A549 (cell line): ENCODE results near the gene SLC22A23. TPM values are rescaled to one million over a fixed set of nuclear protein-coding genes. Genes with fewer than 3 reads are reported as not detected.

Experiments used
- ATAC-seq, 2 experiments: fragments of 200-7000 bp in 1 of 2; fragments of >200 bp in 1 of 2; cut with Nextera tagmentation in 1 of 2; cut with Tn5 transposase in 1 of 2; 3 replicates each; pipeline versions ENCODE4 v1.8.0 to v1.9.1; 2018 to 2020; ENCODE audit warnings: mild to moderate bottlenecking in 1 of 2, moderate library complexity in 1 of 2
- CTCF ChIA-PET: fragments of 300-600 bp; sonication (Branson Sonifier 250); formaldehyde crosslinking; extraction: SDS; loops from one replicate; lab custom pipeline; 2021; ENCODE audit warnings: antibody characterized with exemption, inconsistent platforms; lab: Yijun Ruan, JAX
- POLR2A ChIA-PET: fragments of 350-600 bp; formaldehyde crosslinking; extraction: SDS; loops from one replicate; lab custom pipeline; 2021; ENCODE audit warnings: antibody characterized with exemption, inconsistent platforms; lab: Yijun Ruan, JAX
- DNase-seq, 2 experiments: peaks; one replicate each; pipeline versions ENCODE4 v3.0.0 to v3.0.0-alpha.2; 2011 to 2016; ENCODE audit warnings: low read depth in 1 of 2, low spot score in 1 of 2
- FAIRE-seq: peaks from 2 replicates; lab custom pipeline; 2011; peaks lifted over from hg19 to GRCh38; lab: Jason Lieb, UNC
- H3K27ac ChIP-seq, 2 experiments: fragments of >200 bp; sonication (Bioruptor Twin); formaldehyde crosslinking; 3 replicates each; pipeline ENCODE4 v1.5.1; 2016 to 2017
- H3K4me1 ChIP-seq: fragments of >200 bp; sonication (Bioruptor Twin); formaldehyde crosslinking; 3 replicates; pipeline ENCODE4 v1.6.1; 2016
- H3K4me2 ChIP-seq: fragments of >200 bp; sonication (Bioruptor Twin); formaldehyde crosslinking; 3 replicates; pipeline ENCODE4 v1.6.1; 2016
- H3K4me3 ChIP-seq: fragments of >200 bp; sonication (Bioruptor Twin); formaldehyde crosslinking; 3 replicates; pipeline ENCODE4 v1.5.1; 2016
- H3K9me3 ChIP-seq: fragments of >200 bp; sonication (Bioruptor Twin); formaldehyde crosslinking; 3 replicates; pipeline ENCODE4 v1.6.1; 2016
- CHD2 ChIP-seq: fragments of 150-350 bp; IDR thresholded peaks from 2 replicates; pipeline ENCODE4 v1.6.1; 2014; ENCODE audit warnings: low read length; ENCODE audit not compliant: partially characterized antibody
- CTCF ChIP-seq: fragments of >200 bp; sonication (Bioruptor Twin); formaldehyde crosslinking; IDR thresholded peaks from 3 replicates; pipeline ENCODE4 v1.5.1; 2016
- E2F6 ChIP-seq: IDR thresholded peaks from 2 replicates; pipeline ENCODE4 v1.6.1; 2012; ENCODE audit warnings: low read depth, borderline replicate concordance
- ELK1 ChIP-seq: fragments of 150-350 bp; IDR thresholded peaks from 2 replicates; pipeline ENCODE4 v1.6.1; 2014; ENCODE audit warnings: low read depth, mild to moderate bottlenecking, low read length
- FOSB ChIP-seq: fragments of 250-450 bp; sonication (Bioruptor Pico); IDR thresholded peaks from 2 replicates; pipeline ENCODE4 v1.5.0; 2020; ENCODE audit warnings: mild to moderate bottlenecking, moderate library complexity
- FOSL2 ChIP-seq, 2 experiments: fragments of 450-650 bp in 1 of 2; fragments of >200 bp in 1 of 2; sonication (Bioruptor Twin) in 1 of 2; formaldehyde crosslinking; IDR thresholded peaks; 2 replicates each; pipeline versions ENCODE4 v1.5.0 to v1.6.1; 2016 to 2020; ENCODE audit warnings: mild to moderate bottlenecking in 1 of 2, moderate library complexity in 1 of 2
- FOXS1 ChIP-seq: fragments of 250-450 bp; sonication (Bioruptor Pico); IDR thresholded peaks from 2 replicates; pipeline ENCODE4 v1.5.0; 2020; ENCODE audit warnings: mild to moderate bottlenecking, moderate library complexity
- HEYL ChIP-seq: fragments of 250-450 bp; sonication (Bioruptor Pico); IDR thresholded peaks from 2 replicates; pipeline ENCODE4 v1.8.0; 2021; ENCODE audit warnings: mild to moderate bottlenecking, moderate library complexity
- JUNB ChIP-seq: fragments of >200 bp; sonication (Bioruptor Twin); formaldehyde crosslinking; IDR thresholded peaks from 2 replicates; pipeline ENCODE4 v1.6.1; 2016
- KDM5A ChIP-seq: fragments of 200-600 bp; sonication (generic); IDR thresholded peaks from 2 replicates; pipeline ENCODE4 v1.6.1; 2016; ENCODE audit warnings: antibody characterized with exemption, mild to moderate bottlenecking
- MAFK ChIP-seq: fragments of 450-650 bp; IDR thresholded peaks from 2 replicates; pipeline ENCODE4 v1.6.1; 2014; ENCODE audit not compliant: partially characterized antibody
- POLR2AphosphoS2 ChIP-seq: conservative IDR thresholded peaks from 2 replicates; pipeline ENCODE4 v1.6.1; 2012; ENCODE audit warnings: low read length, improper control_type of control experiment, inconsistent platforms
- RARB ChIP-seq: fragments of 250-450 bp; sonication (Bioruptor Pico); IDR thresholded peaks from 2 replicates; pipeline ENCODE4 v1.8.0; 2021; ENCODE audit warnings: mild to moderate bottlenecking, moderate library complexity
- RFX5 ChIP-seq: fragments of 450-650 bp; IDR thresholded peaks from 2 replicates; pipeline ENCODE4 v1.7.1; 2014; ENCODE audit warnings: antibody characterized with exemption, mild to moderate bottlenecking, moderate library complexity
- SREBF2 ChIP-seq: fragments of 450-650 bp; IDR thresholded peaks from 2 replicates; pipeline ENCODE4 v1.6.1; 2014; ENCODE audit warnings: mild to moderate bottlenecking, moderate library complexity
- TFCP2L1 ChIP-seq: fragments of 250-450 bp; sonication (Bioruptor Pico); IDR thresholded peaks from 2 replicates; pipeline ENCODE4 v1.5.0; 2021; ENCODE audit warnings: mild to moderate bottlenecking
- ZSCAN20 ChIP-seq: fragments of 250-450 bp; sonication (Bioruptor Pico); IDR thresholded peaks from 2 replicates; pipeline ENCODE4 v1.8.0; 2022; ENCODE audit warnings: mild to moderate bottlenecking, moderate library complexity
- WGBS: methylation state at CpG from one replicate; pipeline ENCODE4 v1.1.6; 2017; ENCODE audit errors: missing lambda C conversion rate; 5-methylcytosine and 5-hydroxymethylcytosine counted together
- polyA plus RNA-seq, 4 experiments: library from polyadenylated mRNA; depleted of rRNA in 3 of 4; stranded (reverse); fragments of >200 nt; fragmentation: RNase III in 1 of 4; extraction: RNeasy Plus Mini Kit Qiagen cat#74134 plus additional on column Dnase treatment in 1 of 4; gene quantifications; 2 replicates in 3 of 4; 3 replicates in 1 of 4; pipeline ENCODE4 v1.2.3, GENCODE V29; 2011 to 2017

The SLC22A23 gene
- polyA plus RNA-seq, 2 of the 4 experiments (the other 2 are of a cell fraction): 4.4 to 6.2 TPM

- no peak for TF ChIP-seq ELK1
- TF ChIP-seq SREBF2: no peak
- no peak for TF ChIP-seq TFCP2L1 (CRISPR knock-in tag)
- TF ChIP-seq JUNB: no peak
These were observed 105.7 kb downstream of the SLC22A23 start (continued) for GRCh38 chr6:3351105-3351676.

GRCh38 chr6:3350252-3350796 is 106.5 kb downstream of the SLC22A23 start:
- Histone ChIP-seq H3K4me3 (no peak overlapping the region), H3K4me1 (peaks cover 10% of the 10 kb centered on the region), H3K9me3 (no peaks in the 10 kb centered on the region), H3K27ac (no peak overlapping the region), H3K4me2 (no peak overlapping the region)
- 94% methylated on average over 8 of the region's 8 CpGs for WGBS
- ATAC-seq (no peak), FAIRE-seq (no peak), DNase-seq (no peak)
- TF ChIP-seq FOSB (CRISPR knock-in tag) (no peak), CHD2 (no peak), POLR2AphosphoS2 (no peak), HEYL (no peak), ZSCAN20 (CRISPR knock-in tag) (no peak), FOXS1 (CRISPR knock-in tag) (no peak), RARB (CRISPR knock-in tag) (no peak), FOSL2 (IDR thresholded peaks at IDR 0.05) (no peak), FOSL2 (CRISPR knock-in tag; IDR thresholded peaks at IDR 0.05) (no peak)
- ChIA-PET POLR2A (no interaction called here), CTCF (no interaction called here)

GRCh38 chr6:3349388-3350251 is 107.2 kb downstream of the SLC22A23 start:
- TF ChIP-seq CTCF: no peak
- no peak for TF ChIP-seq KDM5A
- TF ChIP-seq RFX5: no peak
- TF ChIP-seq E2F6: no peak
- no peak for TF ChIP-seq MAFK
- no peak overlapping the region for H3K4me2 ChIP-seq
- DNase-seq: no peak
- CTCF ChIA-PET: interaction anchor here (1.1 kb wide), 1 partner anchor 63 kb away, joined by 3 read pairs; no protein-coding TSS in a partner anchor
- no peak overlapping the region for H3K27ac ChIP-seq
- POLR2A ChIA-PET: no interaction called here
- ATAC-seq: no peak
- no peaks in the 10 kb centered on the region for H3K9me3 ChIP-seq
- WGBS: 87% methylated on average over 8 of the region's 8 CpGs
- peaks cover 4% of the 10 kb centered on the region; the same call in 1 of the 3 replicates for H3K4me1 ChIP-seq
- no peak for FAIRE-seq
- no peak overlapping the region for H3K4me3 ChIP-seq
